Measurements from ENCODE around the gene KLK14.
A peak's percentile ranks its signal among the peaks of the same experiment; 100 is the strongest.

Gene KLK14

GRCh38 chr19:51079481-51080110 lies 3.1 kb downstream of the KLK14 start:
- Mint-ChIP-seq H3K4me1 (no peaks in the 10 kb centered on the region), H3K27ac (peak overlapping the region in 1 of 2 donors; percentile 51), H3K9me3 (peaks cover 0 to under 1% of the 10 kb centered on the region in 2 donors), H3K4me3 (no peak overlapping the region), H3K27me3 (peaks cover 18% of the 10 kb centered on the region)
- DNase-seq (no peak), ATAC-seq (no peak)

GRCh38 chr19:51078731-51079130 lies 4.0 kb downstream of the KLK14 start:
- H3K4me3 Mint-ChIP-seq = no peak overlapping the region
- DNase-seq (no peak), ATAC-seq (no peak)
- peaks cover 17% of the 10 kb centered on the region for H3K27me3 Mint-ChIP-seq
- peaks cover 7 to 8% of the 10 kb centered on the region in 2 donors for H3K9me3 Mint-ChIP-seq
- no peak overlapping the region for H3K27ac Mint-ChIP-seq
- H3K4me1 Mint-ChIP-seq = no peaks in the 10 kb centered on the region

GRCh38 chr19:51078104-51078503 lies 4.6 kb downstream of the KLK14 start:
- no peak overlapping the region for H3K4me3 Mint-ChIP-seq

GRCh38 chr19:51076631-51077213 lies 6.0 kb downstream of the KLK14 start:
- peak overlapping the region in 1 of 2 donors; percentile 90 for H3K27ac Mint-ChIP-seq
- H3K9me3 Mint-ChIP-seq = peaks cover 8 to 12% of the 10 kb centered on the region in 2 donors
- no peaks in the 10 kb centered on the region for H3K4me1 Mint-ChIP-seq
- ATAC-seq (no peak), DNase-seq (no peak)
- peaks cover 10% of the 10 kb centered on the region for H3K27me3 Mint-ChIP-seq
- H3K4me3 Mint-ChIP-seq = no peak overlapping the region

More at GRCh38 chr19:51078104-51078503, 4.6 kb downstream of the KLK14 start:
- peaks cover 11% of the 10 kb centered on the region for H3K27me3 Mint-ChIP-seq
- peaks cover 8 to 10% of the 10 kb centered on the region in 2 donors for H3K9me3 Mint-ChIP-seq
- no peak overlapping the region for H3K27ac Mint-ChIP-seq
- H3K4me1 Mint-ChIP-seq = no peaks in the 10 kb centered on the region
- DNase-seq (no peak), ATAC-seq (no peak)

- DNase-seq = no peak
These were observed 6.7 kb downstream of the KLK14 start for GRCh38 chr19:51075998-51076397.

GRCh38 chr19:51071095-51071405 lies 11.6 kb downstream of the KLK14 start:
- no peak overlapping the region for H3K4me3 Mint-ChIP-seq
- H3K9me3 Mint-ChIP-seq = peaks cover 8 to 12% of the 10 kb centered on the region in 2 donors
- ATAC-seq = no peak
- H3K4me1 Mint-ChIP-seq = no peaks in the 10 kb centered on the region
- peaks cover 29% of the 10 kb centered on the region for H3K27me3 Mint-ChIP-seq
- DNase-seq = no peak
- H3K27ac Mint-ChIP-seq = no peak overlapping the region

More at GRCh38 chr19:51075998-51076397, 6.7 kb downstream of the KLK14 start:
- no peak for ATAC-seq
- Mint-ChIP-seq H3K27me3 (peaks cover 10% of the 10 kb centered on the region), H3K4me3 (no peak overlapping the region), H3K9me3 (peaks cover 8 to 12% of the 10 kb centered on the region in 2 donors), H3K4me1 (no peaks in the 10 kb centered on the region), H3K27ac (no peak overlapping the region)

GRCh38 chr19:51070334-51071094 lies 12.2 kb downstream of the KLK14 start:
- Mint-ChIP-seq H3K4me3 (no peak overlapping the region), H3K27ac (no peak overlapping the region), H3K9me3 (peaks cover 8 to 12% of the 10 kb centered on the region in 2 donors), H3K27me3 (peaks cover 34% of the 10 kb centered on the region), H3K4me1 (no peaks in the 10 kb centered on the region)
- ATAC-seq (no peak), DNase-seq (no peak)

GRCh38 chr19:51066393-51067186 lies 16.1 kb downstream of the KLK14 start:
- Mint-ChIP-seq H3K27me3 (peaks cover 38% of the 10 kb centered on the region), H3K9me3 (peaks cover 0 to under 1% of the 10 kb centered on the region in 2 donors), H3K4me1 (no peaks in the 10 kb centered on the region), H3K27ac (no peak overlapping the region), H3K4me3 (no peak overlapping the region)
- ATAC-seq (no peak), DNase-seq (no peak)

- no peak for ATAC-seq
- Mint-ChIP-seq H3K27ac (no peak overlapping the region), H3K4me3 (peak overlapping the region; percentile 54 to 59), H3K9me3 (peaks cover 5 to 10% of the 10 kb centered on the region in 2 donors), H3K27me3 (peaks cover 50% of the 10 kb centered on the region), H3K4me1 (no peaks in the 10 kb centered on the region)
- DNase-seq = no peak
These were observed 17.3 kb downstream of the KLK14 start for GRCh38 chr19:51065221-51065960.

GRCh38 chr19:51064534-51065220 lies 18.0 kb downstream of the KLK14 start, which contains the start of gene KLK13:
KLK13 (minus strand) TSS chr19:51065092; CDS start chr19:51065067, 25 bp downstream.
- H3K4me1 Mint-ChIP-seq = no peaks in the 10 kb centered on the region

GRCh38 chr19:51063664-51064063 lies 19.0 kb downstream of the KLK14 start:
- peaks cover 55% of the 10 kb centered on the region for H3K27me3 Mint-ChIP-seq
- no peak for DNase-seq
- peaks cover 5 to 10% of the 10 kb centered on the region in 2 donors for H3K9me3 Mint-ChIP-seq
- H3K4me3 Mint-ChIP-seq = no peak overlapping the region
- H3K4me1 Mint-ChIP-seq = no peaks in the 10 kb centered on the region
- no peak for ATAC-seq
- no peak overlapping the region for H3K27ac Mint-ChIP-seq

More at GRCh38 chr19:51064534-51065220, 18.0 kb downstream of the KLK14 start, which contains the start of gene KLK13:
- ATAC-seq (no peak), DNase-seq (no peak)
- Mint-ChIP-seq H3K27me3 (peaks cover 55% of the 10 kb centered on the region), H3K27ac (no peak within 1 kb of the TSS), H3K9me3 (peaks cover 5 to 10% of the 10 kb centered on the region in 2 donors), H3K4me3 (peak within 1 kb of the TSS; percentile 54 to 59)

- H3K27ac Mint-ChIP-seq = no peak overlapping the region
- no peak for ATAC-seq
- peaks cover 5 to 10% of the 10 kb centered on the region in 2 donors for H3K9me3 Mint-ChIP-seq
- H3K27me3 Mint-ChIP-seq = peaks cover 41% of the 10 kb centered on the region
- no peak overlapping the region for H3K4me3 Mint-ChIP-seq
- no peaks in the 10 kb centered on the region for H3K4me1 Mint-ChIP-seq
- no peak for DNase-seq
These were observed 21.7 kb downstream of the KLK14 start for GRCh38 chr19:51060973-51061372.

- no peak for DNase-seq
- no peak overlapping the region for H3K27ac Mint-ChIP-seq
- H3K4me3 Mint-ChIP-seq = no peak overlapping the region
- H3K9me3 Mint-ChIP-seq = peaks cover 5 to 10% of the 10 kb centered on the region in 2 donors
- no peaks in the 10 kb centered on the region for H3K4me1 Mint-ChIP-seq
- ATAC-seq = no peak
- H3K27me3 Mint-ChIP-seq = peaks cover 41% of the 10 kb centered on the region
These were observed 22.4 kb downstream of the KLK14 start for GRCh38 chr19:51060336-51060735.

GRCh38 chr19:51059715-51060114 lies 23.0 kb downstream of the KLK14 start:
- Mint-ChIP-seq H3K4me1 (no peaks in the 10 kb centered on the region), H3K4me3 (no peak overlapping the region), H3K9me3 (peaks cover 5 to 10% of the 10 kb centered on the region in 2 donors), H3K27ac (no peak overlapping the region), H3K27me3 (peaks cover 43% of the 10 kb centered on the region)
- ATAC-seq = no peak
- no peak for DNase-seq
